ENCODE results near the gene HS1BP3.

GRCh38 chr2:20599861-20600461 lies 50.9 kb downstream of the HS1BP3 start:
- TF ChIP-seq CTCF (conservative IDR thresholded peaks at IDR 0.05), result no peak
- TF ChIP-seq EZH2 (IDR thresholded peaks at IDR 0.05; ENCODE audit: low read depth), result no peak

Measured in PC-9 (cell line).